Caco-2 (cell line): ENCODE measurements around the gene DMRTA2. TPM values are rescaled to one million over a fixed set of nuclear protein-coding genes. Genes with fewer than 3 reads are reported as not detected.

Experiments used
- BruUV-seq: library from RNA; stranded (reverse); fragments of 400-500 nt; replicated peaks from 2 replicates; lab custom pipeline; 2021; lab: Mats Ljungman, UMichigan
- CTCF ChIA-PET: fragments of 300-600 bp; sonication (Branson Sonifier 250); formaldehyde crosslinking; loops from one replicate; lab custom pipeline; 2022; ENCODE audit warnings: antibody characterized with exemption; lab: Charles Lee
- POLR2A ChIA-PET: fragments of 300-600 bp; sonication (Branson Sonifier 250); formaldehyde crosslinking; loops from one replicate; lab custom pipeline; 2022; ENCODE audit warnings: antibody characterized with exemption; lab: Charles Lee
- DNase-seq, 2 experiments: peaks; one replicate each; pipeline versions ENCODE4 v3.0.0 to v3.0.0-alpha.2; 2020 to 2022
- H3K27me3 ChIP-seq: replicated peaks from 2 replicates; pipeline ENCODE4 v1.6.0; 2011; ENCODE audit warnings: low read length; ENCODE audit not compliant: control insufficient read depth, insufficient read depth
- H3K36me3 ChIP-seq: 2 replicates; pipeline ENCODE4 v1.5.1; 2011; ENCODE audit warnings: low read length; ENCODE audit not compliant: control insufficient read depth, insufficient read depth
- H3K4me1 ChIP-seq: fragments of 250-450 bp; sonication (Bioruptor Pico); 2 replicates; pipeline ENCODE4 v1.5.1; 2020; ENCODE audit warnings: mild to moderate bottlenecking
- H3K4me3 ChIP-seq: 2 replicates; pipeline ENCODE4 v1.5.1; 2011; ENCODE audit warnings: low read depth, mild to moderate bottlenecking, control low read depth, low read length
- H3K9me3 ChIP-seq: fragments of 250-450 bp; sonication (Bioruptor Pico); 2 replicates; pipeline ENCODE4 v1.5.1; 2020; ENCODE audit warnings: mild to moderate bottlenecking, moderate library complexity
- H3K27ac Mint-ChIP-seq: one replicate; pipeline ENCODE4 v1.8.0; 2022; ENCODE audit warnings: mixed read lengths; ENCODE audit not compliant: unreplicated experiment
- H3K27me3 Mint-ChIP-seq: one replicate; pipeline ENCODE4 v1.8.0; 2022; ENCODE audit warnings: mixed read lengths; ENCODE audit not compliant: insufficient read depth, unreplicated experiment
- H3K36me3 Mint-ChIP-seq: one replicate; pipeline ENCODE4 v1.8.0; 2022; ENCODE audit warnings: mild to moderate bottlenecking, mixed read lengths; ENCODE audit not compliant: insufficient read depth, unreplicated experiment
- H3K4me1 Mint-ChIP-seq: one replicate; pipeline ENCODE4 v1.8.0; 2022; ENCODE audit warnings: low read depth, mixed read lengths; ENCODE audit not compliant: unreplicated experiment
- H3K4me3 Mint-ChIP-seq: one replicate; pipeline ENCODE4 v1.8.0; 2022; ENCODE audit warnings: mild to moderate bottlenecking, moderate library complexity, mixed read lengths; ENCODE audit not compliant: unreplicated experiment
- H3K9me3 Mint-ChIP-seq: one replicate; pipeline ENCODE4 v1.8.0; 2022; ENCODE audit warnings: mixed read lengths; ENCODE audit not compliant: unreplicated experiment
- intact Hi-C: fragments of 100-400 bp; cut with micrococcal nuclease; formaldehyde crosslinking; loops from one replicate; pipeline ENCODE4 v1.10.0; 2022; ENCODE audit not compliant: unreplicated experiment
- total RNA-seq: library from RNA; stranded (reverse); gene quantifications from 2 replicates; pipeline ENCODE4 v1.2.3, GENCODE V29; 2022
- TF ChIP-seq, protein P1 (sequence below), 2 experiments: fragments of 200-600 bp in 1 of 2; IDR thresholded peaks; 1 replicate in 1 of 2; 2 replicates in 1 of 2; pipeline versions ENCODE4 v1.5.1 to v1.8.0; 2011 to 2022; ENCODE audit warnings: antibody characterized with exemption in 1 of 2, control low read depth in 1 of 2, inconsistent platforms in 1 of 2, low read depth in 1 of 2, low read length in 1 of 2, mild to moderate bottlenecking in 1 of 2, moderate library complexity in 1 of 2; ENCODE audit not compliant: insufficient read depth in 1 of 2, severe bottlenecking in 1 of 2, unreplicated experiment in 1 of 2

The DMRTA2 gene
- total RNA-seq, 1 experiment from 2014 or later: 3.4 TPM

DNA sequence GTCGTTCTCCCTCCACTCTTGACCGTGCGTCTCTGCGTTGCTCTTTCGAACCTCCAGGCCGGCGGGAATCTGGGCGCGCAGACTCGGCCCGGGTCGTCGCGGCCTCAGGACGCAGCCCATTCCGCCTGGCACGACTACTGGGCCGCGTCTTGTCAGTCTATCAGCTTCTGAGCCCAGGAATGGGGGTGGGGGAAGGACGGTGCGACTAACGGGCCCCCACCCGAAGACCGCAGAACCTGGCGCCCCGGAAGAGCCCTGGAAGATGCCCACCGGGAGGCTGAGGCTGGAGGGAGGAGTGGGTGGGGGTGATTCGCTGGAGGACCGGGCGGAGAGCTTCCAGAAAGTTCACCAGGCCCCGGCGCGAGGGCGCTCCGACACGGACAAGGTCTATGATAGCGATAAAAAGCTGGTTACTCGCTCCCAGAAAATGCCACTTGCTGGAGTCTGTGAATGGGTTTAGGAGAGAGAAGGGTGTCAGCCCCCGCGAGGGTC is 1.7 kb upstream of the DMRTA2 start:
- Histone ChIP-seq H3K4me1 (no peaks in the 10 kb centered on the region), H3K36me3 (no peaks in the 10 kb centered on the region), H3K4me3 (no peak overlapping the region), H3K9me3 (no peaks in the 10 kb centered on the region), H3K27me3 (peaks cover 3% of the 10 kb centered on the region; the same call in 1 of the 2 replicates)
- TF ChIP-seq, protein P1, sequence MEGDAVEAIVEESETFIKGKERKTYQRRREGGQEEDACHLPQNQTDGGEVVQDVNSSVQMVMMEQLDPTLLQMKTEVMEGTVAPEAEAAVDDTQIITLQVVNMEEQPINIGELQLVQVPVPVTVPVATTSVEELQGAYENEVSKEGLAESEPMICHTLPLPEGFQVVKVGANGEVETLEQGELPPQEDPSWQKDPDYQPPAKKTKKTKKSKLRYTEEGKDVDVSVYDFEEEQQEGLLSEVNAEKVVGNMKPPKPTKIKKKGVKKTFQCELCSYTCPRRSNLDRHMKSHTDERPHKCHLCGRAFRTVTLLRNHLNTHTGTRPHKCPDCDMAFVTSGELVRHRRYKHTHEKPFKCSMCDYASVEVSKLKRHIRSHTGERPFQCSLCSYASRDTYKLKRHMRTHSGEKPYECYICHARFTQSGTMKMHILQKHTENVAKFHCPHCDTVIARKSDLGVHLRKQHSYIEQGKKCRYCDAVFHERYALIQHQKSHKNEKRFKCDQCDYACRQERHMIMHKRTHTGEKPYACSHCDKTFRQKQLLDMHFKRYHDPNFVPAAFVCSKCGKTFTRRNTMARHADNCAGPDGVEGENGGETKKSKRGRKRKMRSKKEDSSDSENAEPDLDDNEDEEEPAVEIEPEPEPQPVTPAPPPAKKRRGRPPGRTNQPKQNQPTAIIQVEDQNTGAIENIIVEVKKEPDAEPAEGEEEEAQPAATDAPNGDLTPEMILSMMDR (IDR thresholded peaks at IDR 0.05; ENCODE audit: insufficient read depth in 1 of 2, low read depth in 1 of 2, low read length in 1 of 2, severe bottlenecking in 1 of 2, unreplicated experiment in 1 of 2): no peak
- no peaks in the 10 kb centered on the region for H3K9me3 Mint-ChIP-seq
- peaks cover 22% of the 10 kb centered on the region for H3K36me3 Mint-ChIP-seq
- peaks cover 6% of the 10 kb centered on the region for H3K4me1 Mint-ChIP-seq
- BruUV-seq: no TSS peak
- H3K4me3 Mint-ChIP-seq: peak overlapping the region; percentile 72
- no peak for DNase-seq
- ChIA-PET POLR2A (no interaction called here), CTCF (no interaction called here)
- intact Hi-C loops: loop anchor here (10.0 kb wide), 1 partner anchor 120 kb away; no protein-coding TSS in a partner anchor
- H3K27me3 Mint-ChIP-seq: peaks cover 27% of the 10 kb centered on the region
- H3K27ac Mint-ChIP-seq: no peak overlapping the region

DNA sequence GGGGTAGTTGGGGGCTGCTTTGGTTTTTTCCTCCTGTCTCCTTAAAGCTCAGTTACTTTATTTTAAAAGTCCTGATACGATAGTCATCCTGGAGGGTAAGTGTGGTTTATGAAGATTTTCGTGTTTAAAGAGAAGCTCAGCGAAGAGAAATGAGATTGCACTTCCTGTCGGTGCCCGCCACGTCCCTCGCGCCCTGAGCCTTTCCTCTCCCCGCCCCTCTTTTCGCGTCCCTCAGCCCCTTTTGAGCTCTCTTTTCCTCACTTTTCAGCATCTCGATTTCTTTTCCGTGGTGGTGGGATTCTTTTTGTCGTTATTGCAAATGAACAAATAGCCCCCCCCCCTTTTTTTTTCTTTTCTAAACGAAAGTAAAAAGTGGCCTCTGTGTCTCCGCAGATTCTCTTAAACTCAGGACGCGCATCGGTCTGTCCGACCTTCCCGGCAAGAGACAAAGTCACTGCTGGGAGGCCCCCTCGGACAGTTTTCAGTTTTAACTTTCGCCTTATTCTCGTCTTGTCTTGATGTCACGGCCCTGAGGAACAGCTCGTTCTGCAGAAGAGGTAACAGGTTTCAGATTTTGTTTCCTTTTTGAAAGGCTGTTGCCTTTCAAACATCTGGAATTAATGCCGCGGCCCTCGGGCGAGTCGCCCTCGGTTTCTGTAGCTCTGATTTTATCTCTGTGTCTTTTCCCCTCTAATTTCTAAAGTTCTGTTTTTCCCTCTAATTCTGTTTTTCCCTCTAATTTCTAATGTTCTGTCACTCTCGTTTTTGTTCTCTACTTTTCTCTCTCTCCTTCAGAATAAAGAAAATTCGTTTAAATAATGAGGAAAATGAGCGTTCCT is 1.0 kb upstream of the DMRTA2 start:
- Mint-ChIP-seq H3K27ac (no peak overlapping the region), H3K4me3 (peak overlapping the region; percentile 72), H3K36me3 (peaks cover 22% of the 10 kb centered on the region), H3K9me3 (no peaks in the 10 kb centered on the region), H3K4me1 (peaks cover 6% of the 10 kb centered on the region), H3K27me3 (peaks cover 26% of the 10 kb centered on the region)
- POLR2A ChIA-PET: interaction anchor here (0.6 kb wide), 1 partner anchor 32 kb away, joined by 3 read pairs; no protein-coding TSS in a partner anchor
- TF ChIP-seq, protein P1 (IDR thresholded peaks at IDR 0.05; ENCODE audit: insufficient read depth in 1 of 2, low read depth in 1 of 2, low read length in 1 of 2, severe bottlenecking in 1 of 2, unreplicated experiment in 1 of 2): no peak
- Histone ChIP-seq H3K4me1 (no peaks in the 10 kb centered on the region), H3K4me3 (peak overlapping the region; percentile 53), H3K27me3 (peaks cover 3% of the 10 kb centered on the region; the same call in 1 of the 2 replicates), H3K9me3 (no peaks in the 10 kb centered on the region), H3K36me3 (no peaks in the 10 kb centered on the region)
- CTCF ChIA-PET: interaction anchor here (0.7 kb wide), 1 partner anchor 145 kb away, joined by 3 read pairs; no protein-coding TSS in a partner anchor
- no peak for DNase-seq
- intact Hi-C loops: loop anchor here (10.0 kb wide), 1 partner anchor 121 kb away; no protein-coding TSS in a partner anchor
- BruUV-seq: no TSS peak

DNA sequence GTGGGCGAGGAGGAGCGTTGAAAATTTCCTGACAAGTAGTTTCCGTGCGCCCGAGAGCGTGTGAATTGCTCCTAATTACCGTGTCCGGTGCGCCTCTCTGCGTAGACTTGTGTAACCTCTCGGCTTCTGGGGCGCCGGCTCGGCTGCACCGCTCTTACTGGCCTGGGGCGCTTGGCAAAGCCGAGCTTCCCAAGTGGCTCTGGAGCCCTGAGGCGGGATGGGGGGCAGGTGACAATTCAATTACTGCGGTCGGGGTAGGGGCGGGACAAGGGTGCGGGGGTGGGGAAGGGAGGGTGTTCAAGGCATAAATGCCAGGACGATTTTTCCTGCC is 392 bp upstream of the DMRTA2 start:
- H3K27me3 ChIP-seq: peaks cover 3% of the 10 kb centered on the region; the same call in 1 of the 2 replicates
- Mint-ChIP-seq H3K27me3 (peaks cover 26% of the 10 kb centered on the region), H3K4me3 (peak overlapping the region; percentile 72), H3K36me3 (peaks cover 22% of the 10 kb centered on the region), H3K27ac (peak overlapping the region; percentile 91), H3K9me3 (no peaks in the 10 kb centered on the region), H3K4me1 (peaks cover 6% of the 10 kb centered on the region)
- TF ChIP-seq, protein P1 (IDR thresholded peaks at IDR 0.05; ENCODE audit: insufficient read depth in 1 of 2, low read depth in 1 of 2, low read length in 1 of 2, severe bottlenecking in 1 of 2, unreplicated experiment in 1 of 2): no peak
- POLR2A ChIA-PET: no interaction called here
- H3K9me3 ChIP-seq: no peaks in the 10 kb centered on the region
- intact Hi-C loops: loop anchor here (2.0 to 10.0 kb wide), 2 partner anchors 55 to 121 kb away; no protein-coding TSS in a partner anchor
- H3K4me3 ChIP-seq: peak overlapping the region; percentile 53
- no TSS peak for BruUV-seq
- DNase-seq: peak in 1 of 2 experiments; percentile 49
- CTCF ChIA-PET: interaction anchor here (0.7 kb wide), 1 partner anchor 144 kb away, joined by 3 read pairs; no protein-coding TSS in a partner anchor
- H3K36me3 ChIP-seq: no peaks in the 10 kb centered on the region
- H3K4me1 ChIP-seq: no peaks in the 10 kb centered on the region
